CD4-positive, alpha-beta T cell treated with Interleukin-4 for 4 hours (primary cell): ENCODE data around the gene CCDC187.
A peak's percentile ranks its signal among the peaks of the same experiment; 100 is the strongest.
"Not testable (repeated sequence)": the region's sequence is repeated elsewhere in the genome, so short reads cannot be mapped to it uniquely, and the experiment has no call there.

Experiments
- DNase-seq: peaks from one replicate; pipeline ENCODE4 v3.0.0-alpha.2; 2020

Gene CCDC187

GRCh38 chr9:136326761-136327303 lies 22.9 kb upstream of the CCDC187 start:
- DNase-seq = no peak

GRCh38 chr9:136326061-136326760 lies 22.3 kb upstream of the CCDC187 start:
- DNase-seq = no peak

GRCh38 chr9:136325358-136325757 lies 21.5 kb upstream of the CCDC187 start:
- DNase-seq = no peak

- DNase-seq = no peak
Measured at GRCh38 chr9:136324501-136325300, 20.8 kb upstream of the CCDC187 start.

GRCh38 chr9:136323371-136323789 lies 19.5 kb upstream of the CCDC187 start:
- DNase-seq = no peak

GRCh38 chr9:136322756-136323330 lies 18.9 kb upstream of the CCDC187 start:
- DNase-seq = no peak

- DNase-seq = no peak
Measured at GRCh38 chr9:136321561-136321960, 17.7 kb upstream of the CCDC187 start.

- DNase-seq = not testable (repeated sequence)
Measured at GRCh38 chr9:136320972-136321371, 17.1 kb upstream of the CCDC187 start.

- DNase-seq = not testable (repeated sequence)
Measured at GRCh38 chr9:136319955-136320354, 16.1 kb upstream of the CCDC187 start.

- not testable (repeated sequence) for DNase-seq
Measured at GRCh38 chr9:136319244-136319643, 15.3 kb upstream of the CCDC187 start.

GRCh38 chr9:136318776-136319241 lies 14.9 kb upstream of the CCDC187 start:
- DNase-seq = no peak

GRCh38 chr9:136318111-136318775 lies 14.3 kb upstream of the CCDC187 start:
- no peak for DNase-seq

GRCh38 chr9:136317695-136318094 lies 13.8 kb upstream of the CCDC187 start:
- DNase-seq = no peak

GRCh38 chr9:136316896-136317676 lies 13.2 kb upstream of the CCDC187 start:
- DNase-seq = no peak

GRCh38 chr9:136316271-136316751 lies 12.4 kb upstream of the CCDC187 start:
- DNase-seq = peak; percentile 50

- DNase-seq = no peak
Measured at GRCh38 chr9:136314944-136315343, 11.1 kb upstream of the CCDC187 start.

GRCh38 chr9:136314056-136314416 lies 10.1 kb upstream of the CCDC187 start:
- DNase-seq = no peak

- DNase-seq = no peak
Measured at GRCh38 chr9:136313111-136314055, 9.5 kb upstream of the CCDC187 start.

- peak; percentile 23 for DNase-seq
Measured at GRCh38 chr9:136312436-136312835, 8.5 kb upstream of the CCDC187 start.

- DNase-seq = no peak
Measured at GRCh38 chr9:136312009-136312375, 8.1 kb upstream of the CCDC187 start.
